H9 (cell line): ENCODE data around the gene HSD17B8. TPM values are rescaled to one million over a fixed set of nuclear protein-coding genes. Genes with fewer than 3 reads are reported as not detected.

ENCODE experiments used
- DNase-seq: peaks from one replicate; pipeline ENCODE4 v3.0.0-alpha.2; 2017
- H2AFZ ChIP-seq: one replicate; pipeline ENCODE4 v1.6.1; 2013; ENCODE audit warnings: mild to moderate bottlenecking, low read length, control low read depth, moderate library complexity
- H2AK5ac ChIP-seq: 2 replicates; pipeline ENCODE4 v1.6.1; 2013; ENCODE audit warnings: low read length, control low read depth, mixed read lengths; ENCODE audit not compliant: insufficient read length
- H2BK120ac ChIP-seq: one replicate; pipeline ENCODE4 v1.6.1; 2013; ENCODE audit warnings: low read depth, mild to moderate bottlenecking, low read length, control low read depth, inconsistent platforms; ENCODE audit not compliant: poor library complexity, severe bottlenecking
- H2BK12ac ChIP-seq: 2 replicates; pipeline ENCODE4 v1.6.1; 2013; ENCODE audit warnings: low read length, control low read depth, mixed read lengths, low read depth; ENCODE audit not compliant: insufficient read length
- H2BK15ac ChIP-seq: 2 replicates; pipeline ENCODE4 v1.6.1; 2013; ENCODE audit warnings: low read depth, low read length, control low read depth
- H2BK20ac ChIP-seq: one replicate; pipeline ENCODE4 v1.6.1; 2013; ENCODE audit warnings: low read depth, mild to moderate bottlenecking, low read length, control low read depth, inconsistent platforms; ENCODE audit not compliant: poor library complexity, severe bottlenecking
- H2BK5ac ChIP-seq: 2 replicates; pipeline ENCODE4 v1.6.1; 2013; ENCODE audit warnings: low read length, control low read depth, mixed read lengths; ENCODE audit not compliant: insufficient read length
- H3K14ac ChIP-seq: 2 replicates; pipeline ENCODE4 v1.6.1; 2013; ENCODE audit warnings: low read length, control low read depth; ENCODE audit not compliant: insufficient read depth
- H3K18ac ChIP-seq: 2 replicates; pipeline ENCODE4 v1.6.1; 2013; ENCODE audit warnings: low read depth, mild to moderate bottlenecking, mixed read lengths, low read length, control low read depth; ENCODE audit not compliant: insufficient read length
- H3K23ac ChIP-seq: 2 replicates; pipeline ENCODE4 v1.6.1; 2013; ENCODE audit warnings: low read length, control low read depth, mixed read lengths, low read depth; ENCODE audit not compliant: insufficient read length
- H3K23me2 ChIP-seq: 2 replicates; pipeline ENCODE4 v1.6.1; 2013; ENCODE audit warnings: low read depth, mild to moderate bottlenecking, mixed read lengths, low read length, control low read depth; ENCODE audit not compliant: insufficient read length, poor library complexity, severe bottlenecking
- H3K27ac ChIP-seq: 2 replicates; pipeline ENCODE4 v1.5.1; 2013; ENCODE audit warnings: low read length, control low read depth, mixed read lengths, low read depth; ENCODE audit not compliant: insufficient read length
- H3K27me3 ChIP-seq: 2 replicates; pipeline ENCODE4 v1.6.1; 2013; ENCODE audit warnings: low read length, control low read depth, inconsistent platforms; ENCODE audit not compliant: insufficient read depth
- H3K4ac ChIP-seq: 2 replicates; pipeline ENCODE4 v1.6.1; 2013; ENCODE audit warnings: low read depth, mild to moderate bottlenecking, control low read depth, inconsistent platforms, low read length, moderate library complexity
- H3K4me1 ChIP-seq: 2 replicates; pipeline ENCODE4 v1.6.1; 2013; ENCODE audit warnings: low read length, control low read depth, inconsistent platforms; ENCODE audit not compliant: insufficient read depth
- H3K4me2 ChIP-seq: 2 replicates; pipeline ENCODE4 v1.6.1; 2013; ENCODE audit warnings: low read length, control low read depth, mixed read lengths; ENCODE audit not compliant: insufficient read length, insufficient read depth
- H3K56ac ChIP-seq: 2 replicates; pipeline ENCODE4 v1.6.1; 2013; ENCODE audit warnings: low read depth, mild to moderate bottlenecking, mixed read lengths, low read length, control low read depth; ENCODE audit not compliant: insufficient read length
- H3K79me1 ChIP-seq: 2 replicates; pipeline ENCODE4 v1.6.1; 2013; ENCODE audit warnings: low read depth, mild to moderate bottlenecking, moderate library complexity, low read length, control low read depth, inconsistent platforms; ENCODE audit not compliant: insufficient read depth, poor library complexity, severe bottlenecking
- H3K79me2 ChIP-seq: 2 replicates; pipeline ENCODE4 v1.6.1; 2013; ENCODE audit warnings: low read length, control low read depth, inconsistent platforms; ENCODE audit not compliant: insufficient read depth
- H3K9ac ChIP-seq: 2 replicates; pipeline ENCODE4 v1.6.1; 2013; ENCODE audit warnings: low read length, control low read depth, mixed read lengths; ENCODE audit not compliant: insufficient read length; ENCODE audit errors: extremely low read depth
- H3K9me3 ChIP-seq: one replicate; pipeline ENCODE4 v1.6.1; 2013; ENCODE audit warnings: low read depth, low read length, inconsistent platforms; ENCODE audit not compliant: control insufficient read depth
- H3T11ph ChIP-seq: one replicate; pipeline ENCODE4 v1.6.1; 2013; ENCODE audit warnings: mild to moderate bottlenecking, low read length, control low read depth, inconsistent platforms
- H4K20me1 ChIP-seq: one replicate; pipeline ENCODE4 v1.6.1; 2013; ENCODE audit not compliant: control insufficient read depth, insufficient read length, insufficient read depth
- H4K5ac ChIP-seq: 2 replicates; pipeline ENCODE4 v1.6.1; 2013; ENCODE audit warnings: low read depth, mild to moderate bottlenecking, mixed read lengths, low read length, control low read depth; ENCODE audit not compliant: insufficient read length
- H4K8ac ChIP-seq: replicated peaks from 2 replicates; pipeline ENCODE4 v1.6.1; 2013; ENCODE audit warnings: low read length, control low read depth, mixed read lengths, low read depth; ENCODE audit not compliant: insufficient read length
- H4K91ac ChIP-seq: 2 replicates; pipeline ENCODE4 v1.6.1; 2013; ENCODE audit warnings: low read depth, mild to moderate bottlenecking, moderate library complexity, mixed read lengths, low read length, control low read depth; ENCODE audit not compliant: insufficient read length
- H3K27ac Mint-ChIP-seq, 3 experiments: 2 replicates in 2 of 3; 3 replicates in 1 of 3; pipeline ENCODE4 v1.8.0; 2020 to 2021; ENCODE audit warnings: mixed read lengths in 3 of 3, mild to moderate bottlenecking in 1 of 3, moderate library complexity in 1 of 3
- H3K27me3 Mint-ChIP-seq: 2 replicates; pipeline ENCODE4 v1.8.0; 2021; ENCODE audit warnings: low read depth, mild to moderate bottlenecking, moderate library complexity, mixed read lengths
- H3K36me3 Mint-ChIP-seq, 3 experiments: 2 replicates in 2 of 3; 3 replicates in 1 of 3; pipeline ENCODE4 v1.8.0; 2020 to 2021; ENCODE audit warnings: low read depth in 3 of 3, mixed read lengths in 3 of 3; ENCODE audit not compliant: insufficient read depth in 1 of 3
- H3K4me1 Mint-ChIP-seq, 2 experiments: 2 replicates each; pipeline ENCODE4 v1.8.0; 2020; ENCODE audit warnings: mixed read lengths in 2 of 2
- H3K4me3 Mint-ChIP-seq, 2 experiments: 2 replicates in 1 of 2; 3 replicates in 1 of 2; pipeline ENCODE4 v1.8.0; 2020 to 2021; ENCODE audit warnings: mild to moderate bottlenecking in 2 of 2, mixed read lengths in 2 of 2, moderate library complexity in 1 of 2
- H3K9me3 Mint-ChIP-seq, 2 experiments: 2 replicates in 1 of 2; 3 replicates in 1 of 2; pipeline ENCODE4 v1.8.0; 2020; ENCODE audit warnings: mild to moderate bottlenecking in 2 of 2, mixed read lengths in 2 of 2, moderate library complexity in 1 of 2
- WGBS: extraction: QIAGEN DNeasy Blood & Tissue Kit; methylation state at CpG from one replicate; pipeline ENCODE4 v1.1.7; 2013; ENCODE audit warnings: missing lambda C conversion rate, low lambda C conversion rate, mixed read lengths; ENCODE audit not compliant: insufficient read length; ENCODE audit errors: extremely low coverage; 5-methylcytosine and 5-hydroxymethylcytosine counted together
- total RNA-seq: library from RNA; stranded (reverse); gene quantifications from 2 replicates; pipeline ENCODE4 v1.2.1, GENCODE V29; 2021
- TF ChIP-seq, protein P1 (sequence below): fragments of 200-600 bp; sonication (generic); conservative IDR thresholded peaks from 3 replicates; pipeline ENCODE4 v1.8.0; 2021; ENCODE audit warnings: antibody characterized with exemption, mild to moderate bottlenecking

The HSD17B8 gene
- total RNA-seq, 1 experiment from 2014 or later = 7.1 TPM

DNA sequence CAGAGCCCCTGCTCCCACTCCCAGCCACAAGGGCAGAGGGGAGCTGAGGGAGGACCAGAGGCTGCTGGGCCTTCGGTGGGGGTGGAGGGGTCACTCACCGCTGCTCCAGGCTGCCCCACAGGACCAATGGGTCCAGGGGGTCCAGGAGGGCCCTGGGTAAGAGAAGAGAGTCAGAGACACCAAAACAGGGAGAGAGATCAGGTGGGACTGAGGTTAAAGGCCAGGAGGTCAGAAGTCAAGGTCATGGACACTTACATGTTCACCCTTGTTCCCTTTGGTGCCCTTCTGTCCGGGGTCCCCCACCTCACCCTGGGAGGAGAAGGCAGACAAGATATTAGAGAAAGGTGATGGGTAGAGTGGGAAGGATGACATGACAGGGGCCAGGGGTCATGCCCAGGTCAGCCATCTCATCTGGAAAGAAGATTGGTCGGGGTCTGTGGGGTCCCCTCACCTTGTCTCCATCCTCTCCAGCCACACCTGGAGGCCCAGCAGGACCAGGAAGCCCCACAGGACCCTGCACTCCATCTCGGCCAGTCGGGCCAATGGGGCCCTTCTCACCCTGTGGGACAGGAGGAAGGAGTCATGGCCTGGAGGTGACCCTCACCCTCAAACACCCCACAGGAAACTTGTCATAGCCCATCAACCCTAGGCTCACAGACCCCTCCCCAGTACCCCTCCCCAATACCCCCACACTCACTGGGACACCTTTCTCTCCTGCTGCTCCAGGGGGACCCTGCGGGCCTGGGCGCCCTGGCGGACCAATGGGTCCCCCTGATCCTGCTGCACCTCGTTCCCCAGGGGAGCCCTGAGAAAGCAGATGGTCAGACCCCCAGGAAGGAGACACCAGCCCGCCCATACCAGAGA is 33.2 kb upstream of the HSD17B8 start:
- Histone ChIP-seq H2BK12ac (no peak overlapping the region), H3K4me2 (no peak overlapping the region), H2BK15ac (no peak overlapping the region), H2BK120ac (no peak overlapping the region), H3T11ph (no peak overlapping the region), H4K5ac (no peak overlapping the region), H2BK5ac (no peak overlapping the region), H3K79me2 (no peaks in the 10 kb centered on the region), H4K8ac (no peak overlapping the region), H3K9me3 (no peaks in the 10 kb centered on the region), H4K91ac (no peak overlapping the region), H3K18ac (no peak overlapping the region), H3K4me1 (no peaks in the 10 kb centered on the region), H2AK5ac (no peak overlapping the region), H3K14ac (no peak overlapping the region), H3K4ac (no peak overlapping the region), H3K23ac (no peak overlapping the region), H2AFZ (no peak overlapping the region), H3K79me1 (no peaks in the 10 kb centered on the region), H4K20me1 (peaks cover 3% of the 10 kb centered on the region), H3K9ac (no peak overlapping the region), H3K27ac (no peak overlapping the region), H3K23me2 (no peaks in the 10 kb centered on the region), H3K56ac (no peak overlapping the region), H3K27me3 (no peaks in the 10 kb centered on the region), H2BK20ac (no peak overlapping the region)
- WGBS = no CpG with 5 or more reads among the region's 11 CpGs
- Mint-ChIP-seq H3K4me1 (peaks cover 4 to 8% of the 10 kb centered on the region in 2 experiments), H3K27ac (no peak overlapping the region), H3K4me3 (no peak overlapping the region), H3K36me3 (no peaks in the 10 kb centered on the region), H3K9me3 (no peaks in the 10 kb centered on the region), H3K27me3 (peaks cover 25% of the 10 kb centered on the region)
- TF ChIP-seq, protein P1, sequence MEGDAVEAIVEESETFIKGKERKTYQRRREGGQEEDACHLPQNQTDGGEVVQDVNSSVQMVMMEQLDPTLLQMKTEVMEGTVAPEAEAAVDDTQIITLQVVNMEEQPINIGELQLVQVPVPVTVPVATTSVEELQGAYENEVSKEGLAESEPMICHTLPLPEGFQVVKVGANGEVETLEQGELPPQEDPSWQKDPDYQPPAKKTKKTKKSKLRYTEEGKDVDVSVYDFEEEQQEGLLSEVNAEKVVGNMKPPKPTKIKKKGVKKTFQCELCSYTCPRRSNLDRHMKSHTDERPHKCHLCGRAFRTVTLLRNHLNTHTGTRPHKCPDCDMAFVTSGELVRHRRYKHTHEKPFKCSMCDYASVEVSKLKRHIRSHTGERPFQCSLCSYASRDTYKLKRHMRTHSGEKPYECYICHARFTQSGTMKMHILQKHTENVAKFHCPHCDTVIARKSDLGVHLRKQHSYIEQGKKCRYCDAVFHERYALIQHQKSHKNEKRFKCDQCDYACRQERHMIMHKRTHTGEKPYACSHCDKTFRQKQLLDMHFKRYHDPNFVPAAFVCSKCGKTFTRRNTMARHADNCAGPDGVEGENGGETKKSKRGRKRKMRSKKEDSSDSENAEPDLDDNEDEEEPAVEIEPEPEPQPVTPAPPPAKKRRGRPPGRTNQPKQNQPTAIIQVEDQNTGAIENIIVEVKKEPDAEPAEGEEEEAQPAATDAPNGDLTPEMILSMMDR = no peak
- no peak for DNase-seq
